Measurements from ENCODE around the gene C1QTNF2. TPM values are rescaled to one million over a fixed set of nuclear protein-coding genes. Genes with fewer than 3 reads are reported as not detected.

Gene C1QTNF2
- total RNA-seq, 1 experiment from 2014 or later: not detected

- TSS peak; percentile 83 for BruUV-seq (replicated peaks)
- peak within 1 kb of the TSS; percentile 99 for H3K4me3 Mint-ChIP-seq (ENCODE audit: unreplicated experiment)
- peaks cover 43% of the 10 kb centered on the region for H3K4me1 Mint-ChIP-seq (ENCODE audit: insufficient read depth, unreplicated experiment)
- intact Hi-C loops (cut with micrococcal nuclease): no loop called here
- POLR2A ChIA-PET: interaction anchor here (0.5 to 10.5 kb wide), 24 partner anchors 8 to 1689 kb away, joined by 3 to 272 read pairs (median 4); partner anchors contain the start of genes FAM200C and TTC1
- TF ChIP-seq CTCF (IDR thresholded peaks at IDR 0.05; ENCODE audit: unreplicated experiment): no peak
- peaks cover 7% of the 10 kb centered on the region for H3K9me3 Mint-ChIP-seq (ENCODE audit: unreplicated experiment)
- H3K27ac Mint-ChIP-seq (ENCODE audit: low read depth, unreplicated experiment): peak within 1 kb of the TSS; percentile 99
- peaks cover 35% of the 10 kb centered on the region for H3K36me3 Mint-ChIP-seq (ENCODE audit: insufficient read depth, unreplicated experiment)
- no peaks in the 10 kb centered on the region for H3K27me3 Mint-ChIP-seq (ENCODE audit: insufficient read depth, unreplicated experiment)
- DNase-seq (ENCODE audit: unreplicated experiment): peak; percentile 98
- CTCF ChIA-PET: interaction anchor here (0.6 to 14.2 kb wide), 13 partner anchors 8 to 1679 kb away, joined by 3 to 197 read pairs (median 4); partner anchors contain the start of gene FAM200C
Measured at GRCh38 chr5:160418561-160419457, 48.4 kb upstream of the C1QTNF2 start, which contains the start of gene SLU7. Gene SLU7, minus strand, starts transcription at chr5:160419081. Its CDS starts 3,787 bp downstream, at chr5:160415294.

- H3K27me3 Mint-ChIP-seq (ENCODE audit: insufficient read depth, unreplicated experiment): no peaks in the 10 kb centered on the region
- peaks cover 14% of the 10 kb centered on the region for H3K4me1 Mint-ChIP-seq (ENCODE audit: insufficient read depth, unreplicated experiment)
- TF ChIP-seq CTCF (IDR thresholded peaks at IDR 0.05; ENCODE audit: unreplicated experiment): no peak
- peak within 1 kb of the TSS; percentile 94 for H3K27ac Mint-ChIP-seq (ENCODE audit: low read depth, unreplicated experiment)
- ChIA-PET POLR2A (interaction anchor here (0.6 to 13.8 kb wide), 21 partner anchors 9 to 1410 kb away, joined by 3 to 272 read pairs (median 4); partner anchors contain the start of genes PTTG1, SLU7 and TTC1), CTCF (interaction anchor here (1.0 to 3.7 kb wide), 5 partner anchors 10 to 378 kb away, joined by 3 to 15 read pairs (median 4); no protein-coding TSS in a partner anchor)
- BruUV-seq (replicated peaks): TSS peak; percentile 59
- peak; percentile 97 for DNase-seq (ENCODE audit: unreplicated experiment)
- peaks cover 45% of the 10 kb centered on the region for H3K36me3 Mint-ChIP-seq (ENCODE audit: insufficient read depth, unreplicated experiment)
- peak within 1 kb of the TSS; percentile 85 for H3K4me3 Mint-ChIP-seq (ENCODE audit: unreplicated experiment)
- intact Hi-C loops (cut with micrococcal nuclease): no loop called here
- no peaks in the 10 kb centered on the region for H3K9me3 Mint-ChIP-seq (ENCODE audit: unreplicated experiment)
Measured at GRCh38 chr5:160399402-160400353, 29.3 kb upstream of the C1QTNF2 start, which contains the start of gene FAM200C. Gene FAM200C, minus strand, starts transcription at chr5:160400054. Its CDS starts 4,564 bp downstream, at chr5:160395490.

GRCh38 chr5:160398806-160399205, 28.4 kb upstream of the C1QTNF2 start:
- Mint-ChIP-seq H3K4me3 (ENCODE audit: unreplicated experiment) (peak overlapping the region; percentile 85), H3K9me3 (ENCODE audit: unreplicated experiment) (no peaks in the 10 kb centered on the region), H3K36me3 (ENCODE audit: insufficient read depth, unreplicated experiment) (peaks cover 36% of the 10 kb centered on the region), H3K27ac (ENCODE audit: low read depth, unreplicated experiment) (peak overlapping the region; percentile 94), H3K4me1 (ENCODE audit: insufficient read depth, unreplicated experiment) (peaks cover 14% of the 10 kb centered on the region), H3K27me3 (ENCODE audit: insufficient read depth, unreplicated experiment) (no peaks in the 10 kb centered on the region)
- TF ChIP-seq CTCF (IDR thresholded peaks at IDR 0.05; ENCODE audit: unreplicated experiment): no peak
- ChIA-PET CTCF (interaction anchor here (1.0 to 3.7 kb wide), 5 partner anchors 9 to 377 kb away, joined by 3 to 15 read pairs (median 4); no protein-coding TSS in a partner anchor), POLR2A (interaction anchor here (0.9 to 13.8 kb wide), 8 partner anchors 9 to 390 kb away, joined by 3 to 272 read pairs (median 4); partner anchors contain the start of genes PTTG1, SLU7 and TTC1)
- no peak for DNase-seq (ENCODE audit: unreplicated experiment)
- intact Hi-C loops (cut with micrococcal nuclease): no loop called here
- BruUV-seq (replicated peaks): no TSS peak
